ENCODE measurements around the gene ZNF804B.

ZNF804B gene

GRCh38 chr7:89021741-89022140 lies 262.2 kb downstream of the ZNF804B start (continued):
- TF ChIP-seq PATZ1 (CRISPR knock-in tag; IDR thresholded peaks at IDR 0.05; ENCODE audit: borderline replicate concordance), result no peak
- TF ChIP-seq TCF4 (CRISPR knock-in tag; IDR thresholded peaks at IDR 0.05; ENCODE audit: borderline replicate concordance), result no peak
- no peak for TF ChIP-seq RARB (CRISPR knock-in tag; IDR thresholded peaks at IDR 0.05)
- TF ChIP-seq, protein P1, sequence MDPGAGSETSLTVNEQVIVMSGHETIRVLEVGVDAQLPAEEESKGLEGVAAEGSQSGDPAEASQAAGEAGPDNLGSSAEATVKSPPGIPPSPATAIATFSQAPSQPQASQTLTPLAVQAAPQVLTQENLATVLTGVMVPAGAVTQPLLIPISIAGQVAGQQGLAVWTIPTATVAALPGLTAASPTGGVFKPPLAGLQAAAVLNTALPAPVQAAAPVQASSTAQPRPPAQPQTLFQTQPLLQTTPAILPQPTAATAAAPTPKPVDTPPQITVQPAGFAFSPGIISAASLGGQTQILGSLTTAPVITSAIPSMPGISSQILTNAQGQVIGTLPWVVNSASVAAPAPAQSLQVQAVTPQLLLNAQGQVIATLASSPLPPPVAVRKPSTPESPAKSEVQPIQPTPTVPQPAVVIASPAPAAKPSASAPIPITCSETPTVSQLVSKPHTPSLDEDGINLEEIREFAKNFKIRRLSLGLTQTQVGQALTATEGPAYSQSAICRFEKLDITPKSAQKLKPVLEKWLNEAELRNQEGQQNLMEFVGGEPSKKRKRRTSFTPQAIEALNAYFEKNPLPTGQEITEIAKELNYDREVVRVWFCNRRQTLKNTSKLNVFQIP (CRISPR knock-in tag; IDR thresholded peaks at IDR 0.05; ENCODE audit: borderline replicate concordance, low read depth), result no peak
- TF ChIP-seq ISL1 (CRISPR knock-in tag; IDR thresholded peaks at IDR 0.05), result no peak

DNA sequence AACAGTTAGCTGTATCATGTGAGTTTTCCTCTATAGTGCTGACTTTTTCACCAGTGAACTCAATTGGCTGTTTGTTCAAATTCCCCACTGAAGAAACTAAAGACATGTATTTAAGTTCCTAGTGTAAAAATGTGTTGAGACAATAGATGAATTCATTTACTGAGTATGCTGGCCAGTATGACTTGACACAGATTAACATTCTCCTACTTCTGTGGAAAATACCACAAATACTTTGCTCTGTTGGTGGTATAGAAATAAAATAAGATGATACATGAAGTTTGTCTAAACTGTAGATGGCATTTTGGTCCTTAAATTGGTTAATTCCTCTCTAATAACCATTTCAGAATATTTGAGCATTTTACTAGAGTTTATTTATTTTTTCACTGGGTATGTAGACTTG lies 263.7 kb downstream of the ZNF804B start:
- ATAC-seq, result no peak
- TF ChIP-seq GLIS3 (CRISPR knock-in tag; IDR thresholded peaks at IDR 0.05) (no peak), ARNTL (CRISPR knock-in tag; IDR thresholded peaks at IDR 0.05; ENCODE audit: borderline replicate concordance, low read depth) (no peak), ZFP3 (CRISPR knock-in tag; IDR thresholded peaks at IDR 0.05) (no peak), TSHZ2 (CRISPR knock-in tag; IDR thresholded peaks at IDR 0.05) (no peak), ZNF8 (CRISPR knock-in tag; IDR thresholded peaks at IDR 0.05) (no peak), RARB (CRISPR knock-in tag; IDR thresholded peaks at IDR 0.05) (no peak), CSRNP3 (CRISPR knock-in tag; IDR thresholded peaks at IDR 0.05) (no peak), CREB5 (CRISPR knock-in tag; IDR thresholded peaks at IDR 0.05; ENCODE audit: low read depth) (no peak), BACH2 (CRISPR knock-in tag; IDR thresholded peaks at IDR 0.05; ENCODE audit: borderline replicate concordance) (no peak), ZC3H10 (CRISPR knock-in tag; IDR thresholded peaks at IDR 0.05) (no peak), ZNF565 (CRISPR knock-in tag; conservative IDR thresholded peaks at IDR 0.05; ENCODE audit: low read depth) (no peak), PATZ1 (CRISPR knock-in tag; IDR thresholded peaks at IDR 0.05; ENCODE audit: borderline replicate concordance) (no peak), OSR1 (CRISPR knock-in tag; IDR thresholded peaks at IDR 0.05) (no peak), PPARA (CRISPR knock-in tag; IDR thresholded peaks at IDR 0.05; ENCODE audit: borderline replicate concordance) (no peak), CSDC2 (CRISPR knock-in tag; IDR thresholded peaks at IDR 0.05) (no peak), ZFP30 (CRISPR knock-in tag; IDR thresholded peaks at IDR 0.05) (no peak)
- TF ChIP-seq, protein P1 (CRISPR knock-in tag; IDR thresholded peaks at IDR 0.05; ENCODE audit: borderline replicate concordance, low read depth), result no peak

Data from SK-N-SH treated with all-trans-retinoic acid at 6 μM for 48 hours (cell line).